HepG2 (cell line): ENCODE data around the gene CDK18. TPM values are rescaled to one million over a fixed set of nuclear protein-coding genes. Genes with fewer than 3 reads are reported as not detected.
A peak's percentile ranks its signal among the peaks of the same experiment; 100 is the strongest.

Source experiments
- ARID2 ChIP-seq: sonication (generic); formaldehyde crosslinking; IDR thresholded peaks from 2 replicates; pipeline ENCODE4 v1.8.1; 2022; ENCODE audit warnings: mild to moderate bottlenecking, missing genetic modification reagents, borderline replicate concordance
- MAZ ChIP-seq, 2 experiments: sonication (generic) in 1 of 2; formaldehyde crosslinking in 1 of 2; IDR thresholded peaks; 2 replicates each; pipeline versions ENCODE4 v1.5.0 to v1.6.1; 2012 to 2020; ENCODE audit warnings: low read depth in 2 of 2, mild to moderate bottlenecking in 2 of 2, borderline replicate concordance in 1 of 2, improper control_type of control experiment in 1 of 2, low read length in 1 of 2, missing genetic modification reagents in 1 of 2, moderate library complexity in 1 of 2
- NFKB2 ChIP-seq: sonication (generic); formaldehyde crosslinking; IDR thresholded peaks from 2 replicates; pipeline ENCODE4 v1.4.0; 2020; ENCODE audit warnings: missing genetic modification reagents, borderline replicate concordance
- RFXAP ChIP-seq: sonication (generic); formaldehyde crosslinking; IDR thresholded peaks from 2 replicates; pipeline ENCODE4 v1.4.0; 2020; ENCODE audit warnings: missing genetic modification reagents, borderline replicate concordance
- SRSF9 ChIP-seq: fragments of 200-400 bp; formaldehyde crosslinking; IDR thresholded peaks from 2 replicates; pipeline ENCODE4 v1.6.1; 2018; ENCODE audit warnings: borderline replicate concordance, mild to moderate bottlenecking, low read depth, low read length; ENCODE audit not compliant: insufficient read depth, poor library complexity, severe bottlenecking
- ZNF292 ChIP-seq: sonication (generic); formaldehyde crosslinking; IDR thresholded peaks from 2 replicates; pipeline ENCODE4 v1.8.1; 2022; ENCODE audit warnings: mild to moderate bottlenecking, low read depth, missing genetic modification reagents, borderline replicate concordance
- ZNF550 ChIP-seq: sonication (generic); formaldehyde crosslinking; IDR thresholded peaks from 2 replicates; pipeline ENCODE4 v1.4.0; 2020; ENCODE audit warnings: mild to moderate bottlenecking, missing genetic modification reagents, borderline replicate concordance
- polyA plus RNA-seq, 8 experiments: library from polyadenylated mRNA; depleted of rRNA in 3 of 8; stranded (reverse) in 7 of 8; unstranded in 1 of 8; fragments of >200 nt; fragmentation: Illumina TruSeq in 4 of 8; extraction: Trizol in 4 of 8; gene quantifications; 2 replicates each; pipeline versions ENCODE4 v1.2.1 to v1.2.3, GENCODE V29; 2011 to 2016; ENCODE audit warnings: low read depth in 4 of 8, missing spikeins in 1 of 8, mixed read lengths in 1 of 8; ENCODE audit not compliant: insufficient read depth in 1 of 8
- total RNA-seq, 5 experiments: library from RNA; depleted of rRNA; stranded (reverse); fragments of >200 nt; fragmentation: Illumina TruSeq; extraction: Trizol; gene quantifications; 2 replicates each; pipeline ENCODE4 v1.2.3, GENCODE V29; 2016; ENCODE audit warnings: low read depth in 1 of 5
- TF ChIP-seq, protein P1 (sequence below): sonication (generic); formaldehyde crosslinking; IDR thresholded peaks from 2 replicates; pipeline ENCODE4 v1.5.1; 2020; ENCODE audit warnings: mild to moderate bottlenecking, missing genetic modification reagents, borderline replicate concordance
- TF ChIP-seq, protein P2 (sequence below): IDR thresholded peaks from 2 replicates; pipeline ENCODE4 v1.6.1; 2012; ENCODE audit warnings: inconsistent platforms
- TF ChIP-seq, protein P3 (sequence below): sonication (generic); formaldehyde crosslinking; IDR thresholded peaks from 2 replicates; pipeline ENCODE4 v1.9.0; 2022; ENCODE audit warnings: missing genetic modification reagents, mild to moderate bottlenecking, borderline replicate concordance
- TF ChIP-seq, protein P4 (sequence below): sonication (generic); formaldehyde crosslinking; IDR thresholded peaks from 2 replicates; pipeline ENCODE4 v1.5.1; 2020; ENCODE audit warnings: mild to moderate bottlenecking, missing genetic modification reagents, moderate library complexity
- TF ChIP-seq, protein P5 (sequence below): sonication (generic); formaldehyde crosslinking; IDR thresholded peaks from 2 replicates; pipeline ENCODE4 v1.4.0; 2020; ENCODE audit warnings: missing genetic modification reagents, mild to moderate bottlenecking, borderline replicate concordance

CDK18 gene
- total and polyA plus RNA-seq, 2 of the 13 experiments (the other 11 are each of a cell fraction or from before 2014, with no cell fraction given) = 6.4 to 38.8 TPM

DNA sequence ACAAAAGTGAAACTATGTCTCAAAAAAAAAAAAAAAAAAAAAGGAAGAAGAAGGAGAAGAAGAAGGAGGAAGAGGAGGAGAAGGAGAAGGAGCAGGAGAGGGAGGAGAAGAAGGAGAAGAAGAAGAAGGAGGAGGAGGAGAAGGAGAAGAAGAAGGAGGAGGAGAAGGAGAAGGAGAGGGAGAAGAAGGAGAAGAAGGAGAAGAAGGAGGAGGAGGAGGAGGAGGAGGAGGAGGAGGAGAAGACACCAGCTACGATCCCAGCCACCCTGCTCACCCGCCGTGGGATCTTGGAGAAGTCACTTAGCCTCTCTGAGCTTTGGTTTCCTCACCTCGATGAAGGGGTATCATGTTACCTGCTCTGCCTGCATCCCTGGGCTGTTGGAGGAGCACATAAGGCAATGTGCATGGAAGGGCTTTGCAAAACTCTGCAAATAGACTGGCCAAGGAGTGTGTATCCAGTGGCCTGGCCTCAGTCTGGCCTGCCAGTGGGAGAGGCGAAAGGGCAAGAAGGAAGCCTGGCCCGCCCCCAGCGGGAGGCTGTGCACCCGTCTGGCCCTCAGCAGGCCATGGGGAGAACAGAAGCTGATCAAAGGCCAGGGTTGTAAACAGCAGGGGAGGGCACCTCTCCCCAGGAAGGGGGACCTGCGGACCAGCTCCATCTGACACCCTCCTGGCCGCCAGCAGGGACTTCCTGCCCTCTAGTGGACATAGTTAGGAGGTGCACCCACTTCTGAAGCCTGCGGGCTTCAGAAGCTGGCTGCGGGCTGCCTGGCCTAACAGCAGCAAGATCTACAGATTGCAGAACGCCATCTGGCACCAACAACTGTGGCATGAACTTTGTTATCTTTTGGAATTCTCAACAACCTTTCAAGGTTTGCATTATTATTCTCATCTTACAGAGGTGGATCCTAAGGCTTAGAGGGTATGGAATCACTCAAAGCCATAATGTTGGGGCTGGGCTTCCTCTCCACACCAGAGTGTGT is 19.2 kb upstream of the CDK18 start (continued):
- TF ChIP-seq ARID2 (CRISPR knock-in tag) (no peak), ZNF292 (CRISPR knock-in tag) (peak; percentile 77; the same call in 1 of the 2 replicates), MAZ (IDR thresholded peaks at IDR 0.05; ENCODE audit: borderline replicate concordance, low read depth, low read length) (peak; percentile 90), MAZ (CRISPR knock-in tag; IDR thresholded peaks at IDR 0.05; ENCODE audit: low read depth) (peak; percentile 90), NFKB2 (no peak), ZNF550 (CRISPR knock-in tag) (no peak), RFXAP (CRISPR knock-in tag) (no peak), SRSF9 (no peak)
- TF ChIP-seq, protein P1, sequence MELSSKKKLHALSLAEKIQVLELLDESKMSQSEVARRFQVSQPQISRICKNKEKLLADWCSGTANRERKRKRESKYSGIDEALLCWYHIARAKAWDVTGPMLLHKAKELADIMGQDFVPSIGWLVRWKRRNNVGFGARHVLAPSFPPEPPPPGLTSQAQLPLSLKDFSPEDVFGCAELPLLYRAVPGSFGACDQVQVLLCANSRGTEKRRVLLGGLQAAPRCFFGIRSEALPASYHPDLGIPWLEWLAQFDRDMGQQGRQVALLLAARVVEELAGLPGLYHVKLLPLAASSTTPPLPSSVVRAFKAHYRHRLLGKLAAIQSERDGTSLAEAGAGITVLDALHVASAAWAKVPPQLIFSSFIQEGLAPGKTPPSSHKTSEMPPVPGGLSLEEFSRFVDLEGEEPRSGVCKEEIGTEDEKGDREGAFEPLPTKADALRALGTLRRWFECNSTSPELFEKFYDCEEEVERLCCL = no peak
- TF ChIP-seq, protein P2, sequence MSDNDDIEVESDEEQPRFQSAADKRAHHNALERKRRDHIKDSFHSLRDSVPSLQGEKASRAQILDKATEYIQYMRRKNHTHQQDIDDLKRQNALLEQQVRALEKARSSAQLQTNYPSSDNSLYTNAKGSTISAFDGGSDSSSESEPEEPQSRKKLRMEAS = peak; percentile 54; the same call in 1 of the 2 replicates
- TF ChIP-seq, protein P3, sequence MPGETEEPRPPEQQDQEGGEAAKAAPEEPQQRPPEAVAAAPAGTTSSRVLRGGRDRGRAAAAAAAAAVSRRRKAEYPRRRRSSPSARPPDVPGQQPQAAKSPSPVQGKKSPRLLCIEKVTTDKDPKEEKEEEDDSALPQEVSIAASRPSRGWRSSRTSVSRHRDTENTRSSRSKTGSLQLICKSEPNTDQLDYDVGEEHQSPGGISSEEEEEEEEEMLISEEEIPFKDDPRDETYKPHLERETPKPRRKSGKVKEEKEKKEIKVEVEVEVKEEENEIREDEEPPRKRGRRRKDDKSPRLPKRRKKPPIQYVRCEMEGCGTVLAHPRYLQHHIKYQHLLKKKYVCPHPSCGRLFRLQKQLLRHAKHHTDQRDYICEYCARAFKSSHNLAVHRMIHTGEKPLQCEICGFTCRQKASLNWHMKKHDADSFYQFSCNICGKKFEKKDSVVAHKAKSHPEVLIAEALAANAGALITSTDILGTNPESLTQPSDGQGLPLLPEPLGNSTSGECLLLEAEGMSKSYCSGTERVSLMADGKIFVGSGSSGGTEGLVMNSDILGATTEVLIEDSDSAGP (CRISPR knock-in tag) = peak; percentile 76; the same call in 1 of the 2 replicates
- TF ChIP-seq, protein P4, sequence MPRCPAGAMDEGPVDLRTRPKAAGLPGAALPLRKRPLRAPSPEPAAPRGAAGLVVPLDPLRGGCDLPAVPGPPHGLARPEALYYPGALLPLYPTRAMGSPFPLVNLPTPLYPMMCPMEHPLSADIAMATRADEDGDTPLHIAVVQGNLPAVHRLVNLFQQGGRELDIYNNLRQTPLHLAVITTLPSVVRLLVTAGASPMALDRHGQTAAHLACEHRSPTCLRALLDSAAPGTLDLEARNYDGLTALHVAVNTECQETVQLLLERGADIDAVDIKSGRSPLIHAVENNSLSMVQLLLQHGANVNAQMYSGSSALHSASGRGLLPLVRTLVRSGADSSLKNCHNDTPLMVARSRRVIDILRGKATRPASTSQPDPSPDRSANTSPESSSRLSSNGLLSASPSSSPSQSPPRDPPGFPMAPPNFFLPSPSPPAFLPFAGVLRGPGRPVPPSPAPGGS (CRISPR knock-in tag) = no peak
- TF ChIP-seq, protein P5, sequence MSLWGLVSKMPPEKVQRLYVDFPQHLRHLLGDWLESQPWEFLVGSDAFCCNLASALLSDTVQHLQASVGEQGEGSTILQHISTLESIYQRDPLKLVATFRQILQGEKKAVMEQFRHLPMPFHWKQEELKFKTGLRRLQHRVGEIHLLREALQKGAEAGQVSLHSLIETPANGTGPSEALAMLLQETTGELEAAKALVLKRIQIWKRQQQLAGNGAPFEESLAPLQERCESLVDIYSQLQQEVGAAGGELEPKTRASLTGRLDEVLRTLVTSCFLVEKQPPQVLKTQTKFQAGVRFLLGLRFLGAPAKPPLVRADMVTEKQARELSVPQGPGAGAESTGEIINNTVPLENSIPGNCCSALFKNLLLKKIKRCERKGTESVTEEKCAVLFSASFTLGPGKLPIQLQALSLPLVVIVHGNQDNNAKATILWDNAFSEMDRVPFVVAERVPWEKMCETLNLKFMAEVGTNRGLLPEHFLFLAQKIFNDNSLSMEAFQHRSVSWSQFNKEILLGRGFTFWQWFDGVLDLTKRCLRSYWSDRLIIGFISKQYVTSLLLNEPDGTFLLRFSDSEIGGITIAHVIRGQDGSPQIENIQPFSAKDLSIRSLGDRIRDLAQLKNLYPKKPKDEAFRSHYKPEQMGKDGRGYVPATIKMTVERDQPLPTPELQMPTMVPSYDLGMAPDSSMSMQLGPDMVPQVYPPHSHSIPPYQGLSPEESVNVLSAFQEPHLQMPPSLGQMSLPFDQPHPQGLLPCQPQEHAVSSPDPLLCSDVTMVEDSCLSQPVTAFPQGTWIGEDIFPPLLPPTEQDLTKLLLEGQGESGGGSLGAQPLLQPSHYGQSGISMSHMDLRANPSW (CRISPR knock-in tag) = no peak
